ENCODE results near the gene HOXC6. TPM values are rescaled to one million over a fixed set of nuclear protein-coding genes. Genes with fewer than 3 reads are reported as not detected.

HOXC6 gene
- total and polyA plus RNA-seq, 9 donors: 3.9 to 56.1 (median 23.3) TPM

GRCh38 chr12:53980802-53981496 is 47.3 kb upstream of the HOXC6 start:
- Histone ChIP-seq H3K36me3 (no peaks in the 10 kb centered on the region), H3K27ac (no peak overlapping the region), H3K4me3 (no peak overlapping the region), H3K27me3 (peaks cover 2% of the 10 kb centered on the region), H3K9me3 (no peaks in the 10 kb centered on the region), H3K4me1 (ENCODE audit: insufficient read depth) (peaks cover 4% of the 10 kb centered on the region)
- intact Hi-C loops (cut with DNase I): loop anchor here in 2 of 4 donors (10.0 kb wide), 2 partner anchors 384 to 394 kb away; partner anchors contain the start of gene GPR84 (in 1 of the 2)
- TF ChIP-seq EP300 (IDR thresholded peaks at IDR 0.05): no peak
- TF ChIP-seq POLR2A (IDR thresholded peaks at IDR 0.05): no peak
- TF ChIP-seq CTCF (IDR thresholded peaks at IDR 0.05): no peak
- WGBS, 3 donors: 55 to 83% (median 56%) methylated on average over 15 of the region's 15 CpGs
- DNase-seq: no peak

- TF ChIP-seq POLR2A (IDR thresholded peaks at IDR 0.05) (no peak), EP300 (IDR thresholded peaks at IDR 0.05) (no peak), CTCF (IDR thresholded peaks at IDR 0.05) (no peak)
- WGBS, 3 donors: 28 to 74% (median 42%) methylated on average over 30 of the region's 30 CpGs
- Histone ChIP-seq H3K27ac (no peak overlapping the region), H3K4me1 (ENCODE audit: insufficient read depth) (peaks cover 4% of the 10 kb centered on the region), H3K36me3 (no peaks in the 10 kb centered on the region), H3K4me3 (no peak overlapping the region), H3K27me3 (peaks cover 2% of the 10 kb centered on the region), H3K9me3 (no peaks in the 10 kb centered on the region)
- intact Hi-C loops (cut with DNase I): loop anchor here in 2 of 4 donors (10.0 kb wide), 2 partner anchors 383 to 393 kb away; partner anchors contain the start of gene GPR84 (in 1 of the 2)
- DNase-seq: no peak
Observed at GRCh38 chr12:53981634-53982565, 46.3 kb upstream of the HOXC6 start.

GRCh38 chr12:53982648-53983567 is 45.3 kb upstream of the HOXC6 start:
- Histone ChIP-seq H3K4me1 (ENCODE audit: insufficient read depth) (peaks cover 4% of the 10 kb centered on the region), H3K27me3 (peaks cover 2% of the 10 kb centered on the region), H3K27ac (no peak overlapping the region), H3K9me3 (no peaks in the 10 kb centered on the region), H3K36me3 (no peaks in the 10 kb centered on the region), H3K4me3 (no peak overlapping the region)
- DNase-seq: no peak
- intact Hi-C loops (cut with DNase I): loop anchor here in 2 of 4 donors (10.0 kb wide), 2 partner anchors 382 to 392 kb away; partner anchors contain the start of gene GPR84 (in 1 of the 2)
- 15 to 59% (median 17%) methylated on average over 26 of the region's 26 CpGs for WGBS, 3 donors
- TF ChIP-seq POLR2A (IDR thresholded peaks at IDR 0.05) (no peak), CTCF (IDR thresholded peaks at IDR 0.05) (no peak), EP300 (IDR thresholded peaks at IDR 0.05) (no peak)
